C4-2B (cell line): ENCODE results near the gene CDH23.

ENCODE experiments used
- H3K27ac ChIP-seq: fragments of 450-650 bp; 2 replicates; pipeline ENCODE4 v1.5.1; 2017
- ZFX ChIP-seq: fragments of 450-650 bp; IDR thresholded peaks from 2 replicates; pipeline ENCODE4 v1.6.1; 2017
- TF ChIP-seq, protein P1 (sequence below): fragments of 450-650 bp; conservative IDR thresholded peaks from 2 replicates; pipeline ENCODE4 v1.5.1; 2017; ENCODE audit warnings: mild to moderate bottlenecking

CDH23 gene

GRCh38 chr10:71717551-71717951 is 320.8 kb downstream of the CDH23 start:
- TF ChIP-seq ZFX = no peak
- TF ChIP-seq, protein P1, sequence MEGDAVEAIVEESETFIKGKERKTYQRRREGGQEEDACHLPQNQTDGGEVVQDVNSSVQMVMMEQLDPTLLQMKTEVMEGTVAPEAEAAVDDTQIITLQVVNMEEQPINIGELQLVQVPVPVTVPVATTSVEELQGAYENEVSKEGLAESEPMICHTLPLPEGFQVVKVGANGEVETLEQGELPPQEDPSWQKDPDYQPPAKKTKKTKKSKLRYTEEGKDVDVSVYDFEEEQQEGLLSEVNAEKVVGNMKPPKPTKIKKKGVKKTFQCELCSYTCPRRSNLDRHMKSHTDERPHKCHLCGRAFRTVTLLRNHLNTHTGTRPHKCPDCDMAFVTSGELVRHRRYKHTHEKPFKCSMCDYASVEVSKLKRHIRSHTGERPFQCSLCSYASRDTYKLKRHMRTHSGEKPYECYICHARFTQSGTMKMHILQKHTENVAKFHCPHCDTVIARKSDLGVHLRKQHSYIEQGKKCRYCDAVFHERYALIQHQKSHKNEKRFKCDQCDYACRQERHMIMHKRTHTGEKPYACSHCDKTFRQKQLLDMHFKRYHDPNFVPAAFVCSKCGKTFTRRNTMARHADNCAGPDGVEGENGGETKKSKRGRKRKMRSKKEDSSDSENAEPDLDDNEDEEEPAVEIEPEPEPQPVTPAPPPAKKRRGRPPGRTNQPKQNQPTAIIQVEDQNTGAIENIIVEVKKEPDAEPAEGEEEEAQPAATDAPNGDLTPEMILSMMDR = no peak

GRCh38 chr10:71718165-71718698 is 321.5 kb downstream of the CDH23 start:
- no peak overlapping the region for H3K27ac ChIP-seq
- TF ChIP-seq, protein P1 = no peak
- TF ChIP-seq ZFX = no peak

More at GRCh38 chr10:71717551-71717951, 320.8 kb downstream of the CDH23 start:
- H3K27ac ChIP-seq = no peak overlapping the region

GRCh38 chr10:71719042-71719441 is 322.3 kb downstream of the CDH23 start:
- no peak overlapping the region for H3K27ac ChIP-seq
- TF ChIP-seq ZFX = no peak
- TF ChIP-seq, protein P1 = no peak

- H3K27ac ChIP-seq = no peak within 1 kb of the TSS
- no peak for TF ChIP-seq ZFX
- TF ChIP-seq, protein P1 = no peak
Observed at GRCh38 chr10:71719464-71720201, 322.9 kb downstream of the CDH23 start, which contains the start of gene C10orf105. Gene C10orf105, minus strand, starts transcription at chr10:71719778. Its CDS starts 3,441 bp downstream, at chr10:71716337.

DNA sequence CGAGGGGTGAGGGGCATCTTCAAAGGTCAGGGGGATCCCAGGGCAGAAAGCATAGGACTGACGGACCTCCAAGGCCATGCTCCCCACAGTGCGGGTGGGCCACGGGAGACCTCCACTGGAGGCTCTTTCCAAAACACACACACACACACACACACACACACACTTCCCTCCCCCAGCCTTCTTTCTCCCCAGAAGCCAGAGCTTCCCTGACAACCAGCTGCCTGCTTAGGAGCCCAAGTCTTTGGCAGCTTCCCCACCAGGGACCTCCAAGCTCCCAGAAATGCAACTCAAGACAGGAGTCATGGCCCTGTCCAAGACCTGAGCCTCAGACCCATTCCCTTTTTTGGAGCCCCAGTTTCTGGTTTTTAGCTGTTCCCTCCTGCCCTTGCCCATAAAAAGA is 323.6 kb downstream of the CDH23 start:
- no peak overlapping the region for H3K27ac ChIP-seq
- TF ChIP-seq ZFX = no peak
- TF ChIP-seq, protein P1 = no peak

- no peak overlapping the region for H3K27ac ChIP-seq
- TF ChIP-seq, protein P1 = no peak
- TF ChIP-seq ZFX = no peak
Observed at GRCh38 chr10:71721313-71721712, 324.6 kb downstream of the CDH23 start.

- H3K27ac ChIP-seq = no peak overlapping the region
Observed at GRCh38 chr10:71722849-71723248, 326.1 kb downstream of the CDH23 start.

More at GRCh38 chr10:71722849-71723248, 326.1 kb downstream of the CDH23 start:
- TF ChIP-seq, protein P1 = no peak
- no peak for TF ChIP-seq ZFX
